Panc1 (cell line): ENCODE data around the gene KIF3B.

Source experiments
- CTCF ChIP-seq: fragments of 450-650 bp; IDR thresholded peaks from 2 replicates; pipeline ENCODE4 v1.5.1; 2017; ENCODE audit warnings: mild to moderate bottlenecking
- POLR2AphosphoS5 ChIP-seq: IDR thresholded peaks from 2 replicates; pipeline ENCODE4 v1.6.1; 2012; ENCODE audit warnings: mild to moderate bottlenecking, low read depth, low read length, moderate library complexity
- REST ChIP-seq, 2 experiments: IDR thresholded peaks; 2 replicates each; pipeline ENCODE4 v1.6.1; 2011 to 2012; ENCODE audit warnings: low read depth in 2 of 2, control low read depth in 1 of 2, low read length in 1 of 2, mild to moderate bottlenecking in 1 of 2, moderate library complexity in 1 of 2; ENCODE audit not compliant: insufficient read depth in 1 of 2
- SIN3A ChIP-seq: IDR thresholded peaks from 2 replicates; pipeline ENCODE4 v1.6.1; 2012; ENCODE audit warnings: low read depth, mild to moderate bottlenecking, low read length, moderate library complexity, borderline replicate concordance; ENCODE audit not compliant: insufficient read depth
- TCF7L2 ChIP-seq: IDR thresholded peaks from 2 replicates; pipeline ENCODE4 v1.6.1; 2011; ENCODE audit warnings: mild to moderate bottlenecking, low read depth, low read length, inconsistent platforms

- TF ChIP-seq CTCF (no peak), SIN3A (no peak), POLR2AphosphoS5 (no peak), TCF7L2 (no peak), REST (IDR thresholded peaks at IDR 0.05; ENCODE audit: insufficient read depth in 1 of 2, low read depth in 2 of 2, low read length in 1 of 2) (no peak)
These were observed 45.6 kb upstream of the KIF3B start for GRCh38 chr20:32231847-32232246.
